GM12874 (cell line): ENCODE data around the gene CPB1.

Source experiments
- TF ChIP-seq, protein P1 (sequence below): IDR thresholded peaks from 2 replicates; pipeline ENCODE4 v1.5.1; 2011; ENCODE audit warnings: low read depth, mild to moderate bottlenecking, control low read depth, low read length, moderate library complexity; ENCODE audit not compliant: insufficient read depth

Gene CPB1

DNA sequence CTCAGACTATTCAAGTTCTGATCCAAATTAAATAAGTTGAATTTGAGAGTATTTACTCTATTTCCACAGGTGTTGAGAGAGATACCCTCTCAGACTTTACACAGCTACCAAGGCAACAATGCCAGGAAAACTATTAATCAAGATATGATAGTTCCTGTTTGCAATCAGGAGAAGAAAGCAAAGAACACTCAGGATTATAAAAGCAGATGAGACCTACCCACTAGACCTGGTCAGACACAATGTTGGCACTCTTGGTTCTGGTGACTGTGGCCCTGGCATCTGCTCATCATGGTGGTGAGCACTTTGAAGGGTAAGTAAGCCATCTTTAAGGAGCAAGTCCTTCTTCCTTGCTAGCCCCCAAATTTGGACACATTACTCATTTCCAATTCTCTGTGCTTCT, at the start of gene CPB1:
Gene CPB1 (plus strand): TSS at position 227 of the 400 bp plus-strand sequence. CDS start 13 bp downstream, at position 240.
- TF ChIP-seq, protein P1, sequence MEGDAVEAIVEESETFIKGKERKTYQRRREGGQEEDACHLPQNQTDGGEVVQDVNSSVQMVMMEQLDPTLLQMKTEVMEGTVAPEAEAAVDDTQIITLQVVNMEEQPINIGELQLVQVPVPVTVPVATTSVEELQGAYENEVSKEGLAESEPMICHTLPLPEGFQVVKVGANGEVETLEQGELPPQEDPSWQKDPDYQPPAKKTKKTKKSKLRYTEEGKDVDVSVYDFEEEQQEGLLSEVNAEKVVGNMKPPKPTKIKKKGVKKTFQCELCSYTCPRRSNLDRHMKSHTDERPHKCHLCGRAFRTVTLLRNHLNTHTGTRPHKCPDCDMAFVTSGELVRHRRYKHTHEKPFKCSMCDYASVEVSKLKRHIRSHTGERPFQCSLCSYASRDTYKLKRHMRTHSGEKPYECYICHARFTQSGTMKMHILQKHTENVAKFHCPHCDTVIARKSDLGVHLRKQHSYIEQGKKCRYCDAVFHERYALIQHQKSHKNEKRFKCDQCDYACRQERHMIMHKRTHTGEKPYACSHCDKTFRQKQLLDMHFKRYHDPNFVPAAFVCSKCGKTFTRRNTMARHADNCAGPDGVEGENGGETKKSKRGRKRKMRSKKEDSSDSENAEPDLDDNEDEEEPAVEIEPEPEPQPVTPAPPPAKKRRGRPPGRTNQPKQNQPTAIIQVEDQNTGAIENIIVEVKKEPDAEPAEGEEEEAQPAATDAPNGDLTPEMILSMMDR: no peak

- TF ChIP-seq, protein P1: no peak
Measured at GRCh38 chr3:148778926-148779325, 48.7 kb upstream of the CPB1 start.

GRCh38 chr3:148789146-148789545, 38.5 kb upstream of the CPB1 start:
- TF ChIP-seq, protein P1: no peak

DNA sequence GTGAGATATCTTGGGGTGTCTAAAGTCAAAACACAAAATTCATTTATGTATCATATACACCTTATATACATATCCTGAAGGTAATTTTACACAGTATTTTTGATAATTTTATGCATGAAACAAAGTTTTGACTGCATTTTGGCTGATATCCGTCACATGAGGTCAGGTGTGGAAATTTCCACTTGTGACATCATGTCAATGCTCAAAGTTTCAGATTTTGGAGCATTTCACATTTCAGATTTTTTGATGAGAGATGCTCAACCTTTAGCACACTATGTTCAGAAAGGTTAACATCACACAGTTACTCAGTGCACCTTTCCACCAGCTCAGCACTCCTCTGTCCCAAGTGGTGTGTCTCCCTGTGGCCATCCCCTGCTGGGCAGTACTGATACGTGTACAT, 37.7 kb upstream of the CPB1 start:
- TF ChIP-seq, protein P1: no peak

GRCh38 chr3:148790370-148790769, 37.2 kb upstream of the CPB1 start:
- TF ChIP-seq, protein P1: no peak

DNA sequence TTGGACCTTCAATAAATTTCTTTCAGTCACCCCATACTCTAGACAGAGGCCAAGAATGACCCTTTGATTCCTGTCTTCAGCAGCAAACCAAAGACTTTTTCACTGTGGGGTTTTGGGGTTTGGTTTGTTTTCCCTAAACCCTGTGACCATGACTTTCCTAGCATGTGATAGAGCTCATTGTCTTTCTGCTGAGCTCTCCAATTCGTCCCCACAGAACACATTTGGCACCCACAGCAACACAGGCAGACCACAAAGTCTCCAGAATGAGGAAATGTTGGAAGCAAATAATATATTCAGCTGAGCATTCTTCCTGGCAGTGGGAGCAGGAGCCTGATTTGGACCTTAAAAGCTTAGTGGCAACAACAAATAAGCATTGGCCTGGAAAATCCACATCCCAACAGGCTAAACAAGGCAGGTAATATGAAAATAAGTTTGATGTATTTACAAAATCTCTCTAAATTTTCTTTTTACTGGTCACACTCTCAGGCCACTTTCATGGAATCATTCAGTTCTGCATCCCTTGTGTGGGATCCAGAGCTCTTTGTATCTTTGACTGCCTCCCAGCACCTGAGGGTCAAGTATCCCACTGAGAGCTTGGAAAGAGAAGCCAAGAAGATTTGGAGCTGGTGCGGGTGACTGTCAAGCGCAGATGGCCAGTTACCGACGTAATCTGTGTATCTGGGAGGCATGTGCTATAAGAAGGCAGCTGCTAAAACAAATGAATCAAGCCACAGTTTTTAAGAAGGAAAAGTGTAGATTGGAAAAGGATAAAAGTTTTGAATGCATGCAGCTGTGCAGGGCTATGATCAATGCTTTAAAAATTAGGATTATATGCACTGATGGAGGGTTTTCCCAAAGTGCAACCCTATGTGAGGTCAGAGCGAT, 36.5 kb upstream of the CPB1 start:
- TF ChIP-seq, protein P1: no peak

GRCh38 chr3:148791920-148792319, 35.7 kb upstream of the CPB1 start:
- TF ChIP-seq, protein P1: no peak
